ENCODE measurements around the gene ALDH16A1. TPM values are rescaled to one million over a fixed set of nuclear protein-coding genes. Genes with fewer than 3 reads are reported as not detected.

ALDH16A1 gene
- total RNA-seq, result 10 to 100 TPM; 35.4 to 80.4 (median 50.3) TPM

GRCh38 chr19:49453013-49453756 lies at the start of gene ALDH16A1:
Gene ALDH16A1, plus strand, starts transcription at chr19:49453225. Its CDS starts 107 bp downstream, at chr19:49453332.
- TF ChIP-seq CTCF (IDR thresholded peaks at IDR 0.05; ENCODE audit: low read depth), result no peak

- no peak for TF ChIP-seq CTCF (IDR thresholded peaks at IDR 0.05; ENCODE audit: low read depth)
These were observed 49.4 kb upstream of the ALDH16A1 start for GRCh38 chr19:49403404-49404187.

- no peak for TF ChIP-seq CTCF (IDR thresholded peaks at IDR 0.05; ENCODE audit: low read depth)
These were observed 45.9 kb upstream of the ALDH16A1 start for GRCh38 chr19:49407079-49407478.

GRCh38 chr19:49407482-49408015 lies 45.5 kb upstream of the ALDH16A1 start:
- no peak for TF ChIP-seq CTCF (IDR thresholded peaks at IDR 0.05; ENCODE audit: low read depth)

- no peak for TF ChIP-seq CTCF (IDR thresholded peaks at IDR 0.05; ENCODE audit: low read depth)
These were observed 44.1 kb upstream of the ALDH16A1 start for GRCh38 chr19:49408816-49409440.

GRCh38 chr19:49409441-49410029 lies 43.5 kb upstream of the ALDH16A1 start:
- no peak for TF ChIP-seq CTCF (IDR thresholded peaks at IDR 0.05; ENCODE audit: low read depth)
